BLaER1 treated with 17β-estradiol and CSF1 and Interleukin-3, amounts not matched to agents 10 nM and 100 nM (cell line): ENCODE data around the gene SLX4IP.

Experiments used
- H3K27ac ChIP-seq, 11 experiments: shearing (Covaris generic); formaldehyde crosslinking; 2 replicates each; pipeline ENCODE4 v1.8.1; 2022
- H3K27me3 ChIP-seq, 11 experiments: shearing (Covaris generic); formaldehyde crosslinking; 2 replicates each; pipeline ENCODE4 v1.8.1; 2022
- H3K36me3 ChIP-seq, 11 experiments: shearing (Covaris generic); formaldehyde crosslinking; 2 replicates each; pipeline ENCODE4 v1.8.1; 2022
- H3K4me1 ChIP-seq, 10 experiments: shearing (Covaris generic); formaldehyde crosslinking; 2 replicates each; pipeline ENCODE4 v1.8.1; 2022
- H3K4me2 ChIP-seq, 11 experiments: shearing (Covaris generic); formaldehyde crosslinking; 2 replicates each; pipeline ENCODE4 v1.8.1; 2022
- H3K4me3 ChIP-seq, 10 experiments: shearing (Covaris generic); formaldehyde crosslinking; 2 replicates each; pipeline ENCODE4 v1.8.1; 2022
- H3K9ac ChIP-seq, 11 experiments: shearing (Covaris generic); formaldehyde crosslinking; 2 replicates each; pipeline ENCODE4 v1.8.1; 2022
- H3K9me3 ChIP-seq, 11 experiments: shearing (Covaris generic); formaldehyde crosslinking; replicated peaks in 1 of 11; 2 replicates each; pipeline ENCODE4 v1.8.1; 2022
- H4K20me1 ChIP-seq, 11 experiments: shearing (Covaris generic); formaldehyde crosslinking; 2 replicates each; pipeline ENCODE4 v1.8.1; 2022
- Cebpa-rat ChIP-seq, 11 experiments: shearing (Covaris generic); IDR thresholded peaks; 2 replicates each; pipeline ENCODE4 v1.8.1; 2022

The SLX4IP gene

GRCh38 chr20:10539818-10540553, 104.9 kb downstream of the SLX4IP start:
- H3K9me3 ChIP-seq = no peaks in the 10 kb centered on the region
- H3K27me3 ChIP-seq = no peaks in the 10 kb centered on the region
- H3K4me2 ChIP-seq = peak overlapping the region; percentile 4 to 79 (median 34); a peak in 15 of 22 replicates
- peak overlapping the region in 1 of 11 experiments; percentile 19; a peak in 1 of 22 replicates for H3K27ac ChIP-seq
- no peak overlapping the region for H3K9ac ChIP-seq
- no peak for TF ChIP-seq Cebpa-rat (IDR thresholded peaks at IDR 0.05)
- peaks cover 0 to 14% (median 0%) of the 10 kb centered on the region in 11 experiments; a peak in 2 of 22 replicates for H4K20me1 ChIP-seq
- H3K4me1 ChIP-seq = peaks cover 9 to 38% (median 19%) of the 10 kb centered on the region in 10 experiments; a peak in 18 of 20 replicates
- no peak overlapping the region for H3K4me3 ChIP-seq
- no peaks in the 10 kb centered on the region for H3K36me3 ChIP-seq

- H3K4me1 ChIP-seq = peaks cover 9 to 38% (median 19%) of the 10 kb centered on the region in 10 experiments; a peak in 18 of 20 replicates
- no peaks in the 10 kb centered on the region for H3K27me3 ChIP-seq
- H3K9me3 ChIP-seq = no peaks in the 10 kb centered on the region
- peak overlapping the region in 10 of 11 experiments; percentile 4 to 79 (median 30); a peak in 16 of 22 replicates for H3K4me2 ChIP-seq
- TF ChIP-seq Cebpa-rat (IDR thresholded peaks at IDR 0.05) = no peak
- no peaks in the 10 kb centered on the region for H3K36me3 ChIP-seq
- peaks cover 0 to 14% (median 0%) of the 10 kb centered on the region in 11 experiments; a peak in 2 of 22 replicates for H4K20me1 ChIP-seq
- no peak overlapping the region for H3K4me3 ChIP-seq
- H3K27ac ChIP-seq = peak overlapping the region in 1 of 11 experiments; percentile 19; a peak in 1 of 22 replicates
- no peak overlapping the region for H3K9ac ChIP-seq
Measured at GRCh38 chr20:10540636-10541493, 105.8 kb downstream of the SLX4IP start.

- no peaks in the 10 kb centered on the region for H3K36me3 ChIP-seq
- H3K9ac ChIP-seq = no peak overlapping the region
- TF ChIP-seq Cebpa-rat (IDR thresholded peaks at IDR 0.05) = no peak
- H3K27ac ChIP-seq = no peak overlapping the region
- H3K4me3 ChIP-seq = no peak overlapping the region
- H3K4me2 ChIP-seq = peak overlapping the region in 4 of 11 experiments; percentile 39 to 79 (median 60); a peak in 7 of 22 replicates
- peaks cover 0 to 14% (median 0%) of the 10 kb centered on the region in 11 experiments; a peak in 2 of 22 replicates for H4K20me1 ChIP-seq
- no peaks in the 10 kb centered on the region for H3K9me3 ChIP-seq
- H3K4me1 ChIP-seq = peaks cover 9 to 38% (median 19%) of the 10 kb centered on the region in 10 experiments; a peak in 18 of 20 replicates
- H3K27me3 ChIP-seq = no peaks in the 10 kb centered on the region
Measured at GRCh38 chr20:10541668-10542411, 106.7 kb downstream of the SLX4IP start.

- H4K20me1 ChIP-seq = peaks cover 0 to 14% (median 0%) of the 10 kb centered on the region in 11 experiments; a peak in 2 of 22 replicates
- H3K9me3 ChIP-seq = no peaks in the 10 kb centered on the region
- H3K4me2 ChIP-seq = peak overlapping the region in 1 of 11 experiments; percentile 65; a peak in 1 of 22 replicates
- H3K9ac ChIP-seq = no peak overlapping the region
- no peak overlapping the region for H3K27ac ChIP-seq
- H3K36me3 ChIP-seq = no peaks in the 10 kb centered on the region
- H3K4me1 ChIP-seq = peaks cover 9 to 38% (median 20%) of the 10 kb centered on the region in 10 experiments; a peak in 18 of 20 replicates
- H3K27me3 ChIP-seq = no peaks in the 10 kb centered on the region
- no peak for TF ChIP-seq Cebpa-rat (IDR thresholded peaks at IDR 0.05)
- no peak overlapping the region for H3K4me3 ChIP-seq
Measured at GRCh38 chr20:10542442-10542841, 107.3 kb downstream of the SLX4IP start.

- no peaks in the 10 kb centered on the region for H3K9me3 ChIP-seq
- no peak for TF ChIP-seq Cebpa-rat (IDR thresholded peaks at IDR 0.05)
- peak overlapping the region in 1 of 11 experiments; percentile 56; a peak in 1 of 22 replicates for H3K4me2 ChIP-seq
- no peak overlapping the region for H3K27ac ChIP-seq
- H3K36me3 ChIP-seq = no peaks in the 10 kb centered on the region
- no peaks in the 10 kb centered on the region for H3K27me3 ChIP-seq
- H4K20me1 ChIP-seq = peaks cover 0 to 14% (median 0%) of the 10 kb centered on the region in 11 experiments; a peak in 2 of 22 replicates
- no peak overlapping the region for H3K9ac ChIP-seq
- peaks cover 9 to 43% (median 25%) of the 10 kb centered on the region in 10 experiments; a peak in 18 of 20 replicates for H3K4me1 ChIP-seq
- no peak overlapping the region for H3K4me3 ChIP-seq
Measured at GRCh38 chr20:10543480-10543879, 108.4 kb downstream of the SLX4IP start.

GRCh38 chr20:10547276-10548114, 112.4 kb downstream of the SLX4IP start:
- H3K9ac ChIP-seq = no peak overlapping the region

GRCh38 chr20:10549511-10549910, 114.4 kb downstream of the SLX4IP start:
- Histone ChIP-seq H3K36me3 (no peaks in the 10 kb centered on the region), H3K9me3 (no peaks in the 10 kb centered on the region), H3K27ac (no peak overlapping the region), H3K4me3 (no peak overlapping the region), H3K4me1 (peaks cover 24 to 45% (median 37%) of the 10 kb centered on the region in 10 experiments), H3K9ac (no peak overlapping the region), H3K27me3 (no peaks in the 10 kb centered on the region), H4K20me1 (peaks cover 0 to 15% (median 5%) of the 10 kb centered on the region in 11 experiments; a peak in 9 of 22 replicates), H3K4me2 (peak overlapping the region in 1 of 11 experiments; percentile 63; a peak in 3 of 22 replicates)
- no peak for TF ChIP-seq Cebpa-rat (IDR thresholded peaks at IDR 0.05)

More at GRCh38 chr20:10547276-10548114, 112.4 kb downstream of the SLX4IP start:
- Histone ChIP-seq H4K20me1 (peaks cover 0 to 14% (median 5%) of the 10 kb centered on the region in 11 experiments; a peak in 9 of 22 replicates), H3K27ac (no peak overlapping the region), H3K36me3 (no peaks in the 10 kb centered on the region), H3K4me1 (peaks cover 14 to 44% (median 22%) of the 10 kb centered on the region in 10 experiments), H3K9me3 (no peaks in the 10 kb centered on the region), H3K4me3 (no peak overlapping the region), H3K27me3 (no peaks in the 10 kb centered on the region), H3K4me2 (peak overlapping the region in 4 of 11 experiments; percentile 22 to 38 (median 29); a peak in 5 of 22 replicates)
- no peak for TF ChIP-seq Cebpa-rat (IDR thresholded peaks at IDR 0.05)
